Stimulated activated CD8-positive, alpha-beta memory T cell treated with anti-CD3 and anti-CD28 coated beads, Interleukin-7, amount 100 ng/mL, for 1 hour (primary cell): Measurements from ENCODE around the gene ACR.
"Not testable (repeated sequence)": the region's sequence is repeated elsewhere in the genome, so short reads cannot be mapped to it uniquely, and the experiment has no call there.

ENCODE experiments used
- DNase-seq, 2 donors: peaks; one replicate each; pipeline ENCODE4 v3.0.0-alpha.2; 2020; ENCODE audit warnings: low read depth in 2 of 2

The ACR gene

GRCh38 chr22:50732681-50733080 is 5.3 kb upstream of the ACR start:
- no peak for DNase-seq

GRCh38 chr22:50733521-50734342 is 4.3 kb upstream of the ACR start:
- DNase-seq: no peak

DNA sequence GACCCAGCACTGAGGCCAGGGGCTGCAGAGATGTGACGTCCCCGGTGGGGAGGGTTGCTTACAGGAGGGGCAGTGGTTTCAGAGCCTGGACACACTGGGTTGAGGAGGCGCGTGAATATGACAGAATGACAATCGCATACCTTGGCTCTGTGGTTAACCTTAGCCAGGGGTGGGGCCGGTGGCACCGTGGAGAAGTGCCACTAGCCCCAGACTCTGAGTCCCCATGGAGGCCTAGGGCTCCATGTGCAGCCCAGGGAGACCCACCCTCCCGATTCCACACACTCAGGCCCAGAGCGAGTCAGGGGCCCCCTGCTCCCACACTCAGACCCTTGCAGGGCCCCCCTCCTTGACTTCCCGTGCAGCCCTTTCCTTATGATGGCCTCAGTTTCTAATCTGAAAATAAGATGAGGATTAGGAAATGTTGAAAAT is 3.6 kb upstream of the ACR start:
- no peak for DNase-seq

- no peak for DNase-seq
Observed at GRCh38 chr22:50734986-50735738, 2.8 kb upstream of the ACR start.

GRCh38 chr22:50735739-50736030 is 2.3 kb upstream of the ACR start:
- no peak for DNase-seq

- DNase-seq: no peak
Observed at GRCh38 chr22:50738649-50739227, 734 bp downstream of the ACR start.

GRCh38 chr22:50739279-50739691 is 1.3 kb downstream of the ACR start:
- no peak for DNase-seq

GRCh38 chr22:50739894-50740293 is 1.9 kb downstream of the ACR start:
- DNase-seq: no peak

DNA sequence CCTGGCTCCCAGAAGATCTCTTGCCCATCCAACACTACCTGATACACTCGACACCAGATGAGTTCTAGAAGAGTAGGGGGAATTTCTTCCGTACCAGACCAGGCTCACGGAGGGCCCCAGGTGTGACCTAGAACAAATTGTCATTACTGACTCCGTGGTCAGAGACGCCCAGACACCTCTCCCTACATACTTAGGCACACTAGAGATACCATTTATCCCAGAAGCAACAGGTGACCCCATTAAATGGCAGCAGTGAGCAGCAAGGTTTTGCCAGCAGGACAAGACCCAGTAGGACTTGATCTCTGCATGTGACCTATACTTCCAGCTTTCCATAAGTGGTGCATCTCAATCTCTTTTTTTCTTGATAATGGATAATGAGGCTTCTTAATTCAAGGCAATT is 2.7 kb downstream of the ACR start:
- DNase-seq: not testable (repeated sequence)

DNA sequence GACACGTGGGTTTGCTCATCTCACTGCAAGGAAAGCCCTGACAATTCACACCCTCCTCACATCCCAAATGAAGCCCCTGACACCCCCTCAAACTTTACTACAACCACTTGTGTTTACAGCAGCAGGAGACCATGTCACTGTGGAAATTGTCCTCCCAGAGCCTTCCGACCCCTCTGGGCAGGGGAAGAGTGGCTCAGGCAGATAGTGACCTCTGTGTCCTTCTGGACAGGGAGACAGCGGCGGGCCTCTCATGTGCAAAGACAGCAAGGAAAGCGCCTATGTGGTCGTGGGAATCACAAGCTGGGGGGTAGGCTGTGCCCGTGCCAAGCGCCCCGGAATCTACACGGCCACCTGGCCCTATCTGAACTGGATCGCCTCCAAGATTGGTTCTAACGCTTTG is 6.4 kb downstream of the ACR start:
- DNase-seq: not testable (repeated sequence)

- not testable (repeated sequence) for DNase-seq
Observed at GRCh38 chr22:50747521-50747920, 9.5 kb downstream of the ACR start.

DNA sequence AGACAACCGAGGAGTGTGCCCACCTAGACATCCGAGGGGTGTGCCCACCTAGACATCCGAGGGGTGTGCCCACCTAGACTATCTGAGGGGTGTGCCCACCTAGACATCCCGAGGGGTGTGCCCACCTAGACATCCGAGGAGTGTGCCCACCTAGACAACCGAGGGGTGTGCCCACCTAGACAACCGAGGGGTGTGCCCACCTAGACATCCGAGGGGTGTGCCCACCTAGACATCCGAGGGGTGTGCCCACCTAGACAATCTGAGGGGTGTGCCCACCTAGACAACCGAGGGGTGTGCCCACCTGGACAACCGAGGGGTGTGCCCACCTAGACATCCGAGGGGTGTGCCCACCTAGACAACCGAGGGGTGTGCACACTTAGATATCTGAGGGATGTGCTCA is 10.6 kb downstream of the ACR start:
- not testable (repeated sequence) for DNase-seq

DNA sequence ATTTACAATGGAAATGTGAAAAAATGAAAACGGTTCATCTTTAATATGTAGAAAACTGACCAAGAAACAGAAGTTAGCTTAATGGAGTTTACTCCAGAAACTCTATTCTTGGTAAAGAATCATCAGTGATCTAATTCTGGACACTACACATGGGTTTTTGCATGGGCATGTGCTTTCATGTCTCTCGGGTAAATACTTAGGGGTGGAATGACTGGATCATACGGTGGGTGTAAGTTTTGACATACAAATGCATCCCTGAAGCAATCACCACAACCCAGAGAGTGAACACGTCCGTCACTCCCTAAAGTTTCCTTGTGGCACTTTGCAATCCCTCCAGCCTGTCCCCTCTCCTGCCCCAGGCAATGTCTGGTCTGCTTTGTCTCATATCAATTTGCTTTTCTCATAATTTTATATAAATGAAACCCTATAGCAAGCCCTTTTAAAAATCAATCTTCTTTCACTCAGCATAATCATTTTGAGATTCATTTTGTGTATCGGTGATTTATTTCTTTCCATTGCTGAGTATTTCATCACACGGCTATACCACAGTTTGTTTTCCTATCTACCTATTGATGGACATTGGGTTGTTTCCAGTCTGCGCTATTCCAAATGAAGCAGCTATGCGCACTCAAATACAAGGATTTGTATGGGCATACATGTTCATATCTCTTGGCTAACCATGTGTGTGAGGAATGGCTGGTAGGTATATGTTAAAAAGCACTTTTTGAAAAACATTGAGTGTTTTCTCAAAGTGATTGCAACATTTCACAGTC is 11.5 kb downstream of the ACR start:
- not testable (repeated sequence) for DNase-seq

DNA sequence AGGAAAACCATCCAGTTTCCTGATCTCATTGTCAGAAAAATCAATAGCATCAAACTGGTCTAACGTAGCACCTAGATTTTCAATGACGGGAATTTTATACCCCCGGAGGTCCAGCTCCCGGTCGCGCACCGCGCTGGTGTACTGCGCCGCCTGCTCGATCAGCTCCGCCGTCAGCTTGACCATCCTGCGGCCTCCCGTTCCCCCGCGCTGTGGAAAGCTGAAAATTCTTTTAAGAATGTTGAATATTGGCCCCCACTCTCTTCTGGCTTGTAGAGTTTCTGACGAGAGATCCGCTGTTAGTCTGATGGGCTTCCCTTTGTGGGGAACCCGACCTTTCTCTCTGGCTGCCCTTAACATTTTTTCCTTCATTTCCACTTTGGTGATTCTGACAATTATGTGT is 17.2 kb downstream of the ACR start:
- not testable (repeated sequence) for DNase-seq

- not testable (repeated sequence) for DNase-seq
Observed at GRCh38 chr22:50756406-50756805, 18.4 kb downstream of the ACR start.

DNA sequence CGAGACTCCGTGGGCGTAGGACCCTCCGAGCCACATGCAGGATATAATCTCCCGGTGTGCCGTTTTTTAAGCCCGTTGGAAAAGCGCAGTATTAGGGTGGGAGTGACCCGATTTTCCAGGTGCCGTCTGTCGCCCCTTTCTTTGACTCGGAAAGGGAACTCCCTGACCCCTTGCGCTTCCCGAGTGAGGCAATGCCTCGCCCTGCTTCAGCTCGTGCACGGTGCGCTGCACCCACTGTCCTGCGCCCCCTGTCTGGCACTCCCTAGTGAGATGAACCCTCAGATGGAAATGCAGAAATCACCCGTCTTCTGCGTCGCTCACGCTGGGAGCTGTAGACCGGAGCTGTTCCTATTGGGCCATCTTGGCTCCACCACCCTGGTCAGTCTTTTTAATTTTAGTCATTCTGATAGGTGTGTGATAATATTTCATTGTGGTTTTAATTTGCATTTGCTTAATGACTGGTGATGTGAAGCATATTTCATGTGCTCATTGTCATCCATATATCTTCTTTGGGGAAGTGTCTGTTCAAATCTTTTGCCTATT is 19.0 kb downstream of the ACR start:
- peak; percentile 13 to 39 for DNase-seq

GRCh38 chr22:50759597-50760341 is 21.8 kb downstream of the ACR start:
- not testable (repeated sequence) for DNase-seq

- DNase-seq: not testable (repeated sequence)
Observed at GRCh38 chr22:50761829-50762228, 23.8 kb downstream of the ACR start.

GRCh38 chr22:50764288-50764687 is 26.3 kb downstream of the ACR start:
- not testable (repeated sequence) for DNase-seq

DNA sequence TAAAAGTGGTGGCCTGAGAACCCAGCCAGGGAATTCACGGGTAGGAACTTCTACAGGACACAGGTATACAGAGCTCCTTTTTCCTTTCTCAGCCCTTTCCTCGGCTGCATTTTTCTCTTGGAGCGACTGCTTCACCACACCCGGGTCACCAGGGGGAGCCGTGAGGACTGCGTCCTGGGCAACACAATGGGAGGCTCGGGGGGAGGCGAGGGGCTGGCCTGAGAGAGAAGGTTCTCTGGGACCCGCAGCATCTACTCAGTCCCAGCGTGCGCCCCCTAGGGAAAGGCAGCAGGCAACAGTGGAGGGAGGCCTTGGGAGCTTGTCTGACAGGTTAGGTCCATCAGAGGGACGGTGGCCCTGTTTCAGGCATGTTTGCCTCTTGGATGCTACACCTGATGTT is 37.1 kb downstream of the ACR start:
- DNase-seq: not testable (repeated sequence)

DNA sequence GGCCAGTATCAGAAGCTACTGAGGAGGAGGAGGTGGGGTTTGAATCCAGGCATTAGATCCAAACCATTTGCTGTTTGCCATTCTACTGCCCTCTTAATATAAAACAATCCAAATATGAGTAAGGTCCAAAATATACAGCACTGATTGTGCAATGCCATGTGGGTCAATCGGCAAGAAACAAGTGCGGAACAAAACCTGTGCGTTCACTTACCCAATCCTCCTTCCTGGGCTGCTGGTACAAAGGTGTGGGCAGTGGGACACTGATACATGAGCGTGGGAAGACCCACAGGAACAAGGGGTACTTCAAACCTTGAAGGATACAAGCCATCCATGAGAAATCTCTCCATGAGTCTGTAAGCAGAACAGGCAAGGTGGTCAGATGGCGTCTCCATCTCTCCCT is 39.6 kb downstream of the ACR start:
- not testable (repeated sequence) for DNase-seq
